Left cardiac atrium (tissue), 4 donors: ENCODE results near the gene YBX1. TPM values are rescaled to one million over a fixed set of nuclear protein-coding genes. Genes with fewer than 3 reads are reported as not detected.
"Not testable (repeated sequence)": the region's sequence is repeated elsewhere in the genome, so short reads cannot be mapped to it uniquely, and the experiment has no call there.

Source experiments
- ATAC-seq, 2 donors: fragments of 200-7000 bp; cut with Tn5 transposase; one replicate each; pipeline ENCODE4 v1.9.1; 2020; ENCODE audit warnings: mild to moderate bottlenecking in 2 of 2, moderate library complexity in 2 of 2
- DNase-seq: peaks from one replicate; pipeline ENCODE4 v3.0.0-alpha.2; 2020
- intact Hi-C, 2 donors: fragments of 100-400 bp; cut with DNase I; formaldehyde crosslinking; loops; one replicate each; pipeline versions ENCODE4 v1.14.1 to v1.15.1; 2022 to 2023
- total RNA-seq, 2 donors: library from RNA; stranded (reverse); fragmentation: NEBNext Ultra II Directional; extraction: Animal tissue kit (Norgen Biotek cat#: 25700); gene quantifications; one replicate each; pipeline ENCODE4 v1.2.1, GENCODE V29; 2021
- donor health status: DM: no; HTN: yes; CAD: no.
- donor health status: DM: no; HTN: yes; CAD: no; lungs with severe emphysema.
- donor health status: DM: yes; HTN: yes; CAD: no.
- donor health status: Dilated cardiomyopathy.

Gene YBX1
- total RNA-seq, 2 donors from 2014 or later: 764 to 775 TPM

- intact Hi-C loops: loop anchor here in 1 of 2 donors (10.0 kb wide), 2 partner anchors 398 to 598 kb away; no protein-coding TSS in a partner anchor
- DNase-seq: no peak
- ATAC-seq: no peak
Observed at GRCh38 chr1:42742617-42743316, 60.5 kb downstream of the YBX1 start.

DNA sequence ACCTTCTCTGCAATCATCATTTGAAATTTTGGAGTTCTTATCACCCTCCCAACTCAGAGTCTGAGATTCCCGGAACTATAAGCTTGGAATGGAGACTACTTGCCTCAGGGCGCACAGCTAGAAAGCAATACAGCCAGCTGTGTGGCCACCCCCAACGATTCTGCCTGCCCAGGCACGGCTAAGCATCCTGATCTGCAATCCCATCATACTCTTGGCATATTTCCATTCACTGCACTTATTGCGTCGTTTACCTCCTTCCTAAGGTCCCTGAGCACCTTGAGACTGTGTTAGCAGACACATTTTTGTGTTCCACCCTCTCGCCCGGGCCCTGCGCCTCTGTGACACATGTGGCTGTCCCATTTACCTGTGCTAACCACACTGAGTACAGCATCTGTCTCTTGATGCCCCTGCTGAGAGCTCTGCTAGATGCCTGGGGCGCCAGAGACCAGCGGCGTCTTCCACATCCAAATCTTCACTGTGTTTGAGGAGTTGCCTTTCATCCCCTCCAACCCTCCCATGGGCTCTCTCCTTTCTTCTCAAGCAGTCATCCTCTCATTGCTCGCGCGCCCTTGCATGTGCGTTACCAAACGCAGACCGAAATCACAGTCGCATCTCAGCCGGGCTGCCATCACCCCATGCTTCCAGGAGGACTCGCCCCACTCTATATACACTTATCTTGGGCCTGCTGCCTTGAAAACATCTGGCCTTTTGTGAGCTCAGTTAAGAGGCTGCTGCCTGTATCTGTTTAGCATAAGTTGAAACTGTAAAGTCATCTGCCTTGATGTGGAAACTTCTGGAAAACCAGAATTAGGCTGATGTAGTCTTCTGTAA is 61.3 kb downstream of the YBX1 start:
- DNase-seq (no peak), ATAC-seq (no peak)
- intact Hi-C loops: loop anchor here in 1 of 2 donors (10.0 kb wide), 2 partner anchors 399 to 599 kb away; no protein-coding TSS in a partner anchor

DNA sequence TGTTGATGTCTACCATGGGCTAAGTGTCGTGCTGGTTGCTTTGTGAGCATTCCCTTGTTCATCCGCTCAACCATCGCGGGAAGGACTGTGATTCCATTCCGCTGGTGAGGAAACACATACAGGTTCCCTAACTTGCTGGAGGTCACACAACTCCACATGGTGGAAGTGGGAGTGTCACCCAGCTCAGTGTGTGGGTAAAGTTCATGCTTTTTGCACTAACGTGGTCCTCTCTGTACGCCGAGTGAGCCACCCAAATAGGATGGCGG is 61.9 kb downstream of the YBX1 start:
- no peak for ATAC-seq
- DNase-seq: no peak
- intact Hi-C loops: loop anchor here in 1 of 2 donors (10.0 kb wide), 2 partner anchors 399 to 599 kb away; no protein-coding TSS in a partner anchor

DNA sequence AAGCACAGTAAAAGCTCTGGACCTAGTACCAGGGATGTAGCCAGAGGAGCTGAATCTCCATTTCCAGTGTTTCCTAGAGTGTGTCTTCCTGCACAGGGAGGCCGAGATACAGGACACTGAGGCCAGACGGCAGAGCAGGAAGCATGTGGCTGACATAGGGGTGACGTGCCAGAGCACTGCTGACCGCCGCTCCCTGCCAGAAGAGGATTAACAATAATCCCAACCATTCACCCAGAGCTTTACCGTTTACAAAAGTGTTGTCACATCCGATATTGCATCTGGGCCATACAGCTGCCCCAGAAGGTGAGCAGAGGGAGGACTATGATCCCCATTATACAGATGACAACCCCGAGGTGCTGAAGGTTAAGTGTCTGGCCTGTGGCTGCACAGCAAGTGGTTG is 63.6 kb downstream of the YBX1 start:
- ATAC-seq: peak in 1 of 2 donors; percentile 46
- DNase-seq: no peak
- intact Hi-C loops: loop anchor here (5.0 to 10.0 kb wide), 3 partner anchors 164 to 601 kb away; no protein-coding TSS in a partner anchor

DNA sequence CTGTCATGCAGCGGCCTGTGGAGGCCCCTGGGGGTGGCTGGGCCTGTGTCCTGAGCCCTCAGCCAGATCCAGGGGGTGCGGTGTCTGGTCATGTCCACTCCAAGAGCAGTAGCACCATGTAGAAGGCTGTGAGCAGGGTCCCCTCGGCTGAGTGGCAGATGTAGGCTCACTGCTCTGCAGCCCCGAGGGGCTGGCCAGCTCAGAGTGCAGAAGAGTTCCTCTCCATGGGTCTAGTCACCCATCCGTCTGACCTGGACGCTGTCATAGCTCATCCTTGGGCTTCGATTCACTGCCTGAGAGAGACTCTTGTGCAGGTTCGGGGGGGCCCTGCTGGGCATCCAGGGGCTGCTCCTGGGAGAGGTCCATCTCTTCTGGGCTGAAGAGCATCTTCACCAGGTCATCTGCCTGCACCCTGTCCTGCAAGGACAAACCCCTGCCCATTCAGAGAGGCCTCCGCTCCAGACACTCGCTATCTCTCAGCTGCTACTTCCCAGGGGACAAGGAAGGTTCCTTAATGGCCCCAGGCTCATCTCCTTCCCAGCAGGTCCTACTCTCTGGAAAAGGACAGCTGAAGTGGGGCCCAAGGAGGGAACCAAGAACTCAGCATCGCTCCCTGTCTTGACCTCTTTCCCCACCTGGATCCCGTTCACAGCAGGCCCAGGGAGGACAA is 64.4 kb downstream of the YBX1 start:
- ATAC-seq (peak in 1 of 2 donors; percentile 21), DNase-seq (no peak)
- intact Hi-C loops: loop anchor here (1.0 to 10.0 kb wide), 4 partner anchors 164 to 602 kb away; no protein-coding TSS in a partner anchor

DNA sequence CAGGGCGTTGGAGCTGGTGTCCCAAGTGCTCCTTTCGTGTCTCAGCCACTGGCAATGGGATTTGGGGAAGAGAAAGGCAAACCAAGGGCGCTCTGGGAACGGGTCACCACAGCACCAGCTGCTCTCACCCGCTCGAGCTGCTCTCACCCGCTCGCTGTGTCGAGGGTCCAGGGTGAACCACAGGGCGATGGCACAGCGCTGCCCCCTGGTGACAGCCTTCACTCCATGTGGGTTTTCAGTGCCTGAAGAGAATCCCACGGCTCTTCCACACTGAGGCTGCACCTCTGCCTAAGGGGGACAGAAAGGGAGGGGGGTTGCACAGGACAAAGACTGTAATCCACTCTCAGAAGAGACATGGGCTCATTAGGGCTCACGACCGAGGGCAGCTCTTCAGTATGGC is 64.9 kb downstream of the YBX1 start:
- ATAC-seq (peak; percentile 60 to 70), DNase-seq (peak; percentile 52)
- intact Hi-C loops: loop anchor here (1.0 to 10.0 kb wide), 4 partner anchors 165 to 602 kb away; no protein-coding TSS in a partner anchor

GRCh38 chr1:42748021-42748420 is 65.8 kb downstream of the YBX1 start:
- DNase-seq: no peak
- intact Hi-C loops: loop anchor here (5.0 to 10.0 kb wide), 3 partner anchors 166 to 603 kb away; no protein-coding TSS in a partner anchor
- ATAC-seq: no peak

- intact Hi-C loops: loop anchor here (5.0 to 10.0 kb wide), 3 partner anchors 166 to 604 kb away; no protein-coding TSS in a partner anchor
- no peak for DNase-seq
- no peak for ATAC-seq
Observed at GRCh38 chr1:42748461-42749410, 66.5 kb downstream of the YBX1 start.

- intact Hi-C loops: no loop called here
- DNase-seq: no peak
- no peak for ATAC-seq
Observed at GRCh38 chr1:42750041-42750440, 67.8 kb downstream of the YBX1 start.

GRCh38 chr1:42751511-42752070 is 69.4 kb downstream of the YBX1 start:
- DNase-seq, intact Hi-C loops, ATAC-seq: not testable (repeated sequence)

DNA sequence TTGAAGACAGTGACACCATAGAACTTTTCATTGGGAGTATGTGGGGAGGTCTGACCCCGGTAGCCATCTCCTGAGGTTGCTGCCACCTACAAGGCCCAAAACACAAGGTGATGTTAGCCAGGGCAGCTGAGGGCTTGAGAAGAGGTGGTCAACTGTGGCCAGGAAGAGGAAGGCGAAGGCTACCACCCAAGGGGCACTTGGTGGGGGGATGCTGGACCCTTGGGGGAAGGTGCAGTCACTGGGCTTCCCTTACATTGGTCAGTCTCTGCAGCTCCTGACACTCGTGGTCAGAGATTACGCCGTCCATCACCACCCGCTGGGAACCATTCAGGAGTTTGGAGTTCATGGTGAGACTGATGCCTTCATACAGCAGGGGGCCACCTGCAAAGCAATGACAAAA is 70.1 kb downstream of the YBX1 start:
- ATAC-seq (no peak), DNase-seq (no peak)
- intact Hi-C loops: no loop called here

DNA sequence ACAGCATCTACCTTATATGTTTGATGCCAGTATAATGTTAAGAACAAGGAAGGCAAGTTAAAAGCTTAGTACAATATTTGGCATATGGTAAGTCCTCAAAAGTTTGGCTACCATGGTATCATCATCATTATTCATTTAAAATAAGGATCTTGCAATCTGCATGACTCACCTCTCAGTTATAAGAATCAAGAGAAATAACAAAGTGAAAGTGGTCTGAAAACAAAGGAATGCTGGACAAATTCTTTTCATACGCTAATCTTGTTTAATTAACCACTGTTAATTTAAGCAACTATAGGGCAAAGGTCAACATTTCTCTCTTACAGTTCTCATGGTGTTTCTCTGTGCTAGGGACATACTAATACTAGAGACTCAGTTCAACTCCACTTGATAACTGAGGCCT is 70.9 kb downstream of the YBX1 start:
- intact Hi-C loops: no loop called here
- ATAC-seq: no peak
- no peak for DNase-seq

Other genes starting within 250 kb of the YBX1 start
- gene ZMYND12, start 226.4 kb upstream of the YBX1 start, total RNA-seq: under 1 TPM; 0.31 to 0.65 TPM
- gene PPCS, start 225.9 kb upstream of the YBX1 start, total RNA-seq: 10 to 100 TPM; 33.5 to 36.8 TPM
- 1 to 10 TPM; 1.4 to 2.3 TPM for gene CCDC30, start 219.1 kb upstream of the YBX1 start, total RNA-seq
- 10 to 100 TPM; 21.3 to 24.4 TPM for gene PPIH, start 24.0 kb upstream of the YBX1 start, total RNA-seq
- gene CLDN19, start 57.8 kb downstream of the YBX1 start, total RNA-seq: not detected
- 10 to 100 TPM; 16.2 to 17.7 TPM for gene P3H1, start 84.6 kb downstream of the YBX1 start, total RNA-seq
- 1 to 10 TPM; 5.1 to 7.7 TPM for gene C1orf50, start 84.8 kb downstream of the YBX1 start, total RNA-seq
- under 1 TPM in 1 of 2 donors, not detected in 1; 0.13 TPM for gene TMEM269, start 102.6 kb downstream of the YBX1 start, total RNA-seq
- gene ERMAP, start 134.7 kb downstream of the YBX1 start, total RNA-seq: 1 to 10 TPM; 4.0 to 4.3 TPM
- 10 to 100 TPM; 10.6 to 14.2 TPM for gene SVBP, start 135.0 kb downstream of the YBX1 start, total RNA-seq
- 1 to 10 TPM; 7.5 to 8.8 TPM for gene ZNF691, start 164.2 kb downstream of the YBX1 start, total RNA-seq